ENCODE results near the gene NEK6.

Gene NEK6

DNA sequence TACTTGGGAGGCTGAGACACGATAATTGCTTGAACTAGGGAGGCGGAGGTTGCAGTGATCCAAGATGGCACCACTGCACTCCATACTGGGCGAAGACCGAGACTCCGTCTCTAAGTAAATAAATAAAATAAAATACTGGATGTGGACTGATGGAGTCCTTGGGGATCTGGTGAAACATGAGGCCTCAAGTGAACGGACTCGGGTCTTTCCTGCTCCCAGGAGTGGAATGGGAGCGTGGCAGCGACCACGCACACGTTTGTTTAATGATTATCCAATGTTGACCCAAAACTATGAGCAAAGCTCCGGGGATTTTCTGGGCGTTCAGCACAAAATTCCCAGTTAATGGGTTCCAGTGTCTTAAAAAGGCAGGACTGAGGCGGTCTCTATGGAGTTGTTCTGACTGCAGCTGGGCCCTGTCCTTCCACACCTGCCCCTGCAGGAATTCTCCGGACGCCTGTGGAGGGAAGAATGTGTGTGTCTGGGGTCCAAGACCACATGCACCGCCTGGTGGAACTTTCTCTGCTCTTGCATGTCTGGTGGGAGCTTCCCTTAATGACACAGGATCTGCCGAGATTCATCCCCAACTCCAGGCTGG, 26.6 kb downstream of the NEK6 start:
- peaks cover 5% of the 10 kb centered on the region for H3K36me3 Mint-ChIP-seq (ENCODE audit: low read depth)
- no peaks in the 10 kb centered on the region for H3K9me3 Mint-ChIP-seq
- no peak overlapping the region for H3K4me3 Mint-ChIP-seq
- H3K27me3 Mint-ChIP-seq (ENCODE audit: low read depth), result no peaks in the 10 kb centered on the region
- peaks cover 35% of the 10 kb centered on the region for H3K4me1 Mint-ChIP-seq (ENCODE audit: low read depth)
- no peak for DNase-seq (ENCODE audit: low spot score)
- no peak overlapping the region for H3K27ac Mint-ChIP-seq

DNA sequence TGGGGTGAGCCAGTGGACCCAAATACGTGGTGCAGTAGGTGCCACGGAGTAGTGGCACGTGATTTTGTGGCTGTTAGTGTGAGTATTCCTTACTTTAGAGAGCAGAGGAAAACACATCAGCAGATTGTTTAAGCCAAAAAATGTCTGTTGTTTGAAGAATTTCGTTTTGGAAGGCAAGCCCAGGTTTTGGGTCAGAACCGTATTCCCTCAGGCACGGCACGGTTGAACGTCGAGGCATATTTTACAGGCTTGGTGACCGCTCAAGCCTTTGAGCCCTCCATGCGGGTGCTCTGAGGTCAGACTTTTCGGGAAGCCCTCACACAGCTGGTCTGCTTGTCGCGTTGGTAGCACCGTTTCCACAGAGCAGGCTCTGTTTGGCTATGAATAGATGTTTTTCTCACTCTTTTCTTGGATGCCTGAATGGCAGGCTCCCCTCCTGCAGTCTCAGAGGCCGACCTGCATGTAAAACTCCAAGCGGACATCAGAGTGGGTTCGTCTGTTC, 27.2 kb downstream of the NEK6 start:
- H3K36me3 Mint-ChIP-seq (ENCODE audit: low read depth), result peaks cover 5% of the 10 kb centered on the region
- H3K27me3 Mint-ChIP-seq (ENCODE audit: low read depth), result no peaks in the 10 kb centered on the region
- peak overlapping the region; percentile 29 for H3K4me3 Mint-ChIP-seq
- H3K4me1 Mint-ChIP-seq (ENCODE audit: low read depth), result peaks cover 35% of the 10 kb centered on the region
- DNase-seq (ENCODE audit: low spot score), result no peak
- peak overlapping the region; percentile 91 for H3K27ac Mint-ChIP-seq
- no peaks in the 10 kb centered on the region for H3K9me3 Mint-ChIP-seq

DNA sequence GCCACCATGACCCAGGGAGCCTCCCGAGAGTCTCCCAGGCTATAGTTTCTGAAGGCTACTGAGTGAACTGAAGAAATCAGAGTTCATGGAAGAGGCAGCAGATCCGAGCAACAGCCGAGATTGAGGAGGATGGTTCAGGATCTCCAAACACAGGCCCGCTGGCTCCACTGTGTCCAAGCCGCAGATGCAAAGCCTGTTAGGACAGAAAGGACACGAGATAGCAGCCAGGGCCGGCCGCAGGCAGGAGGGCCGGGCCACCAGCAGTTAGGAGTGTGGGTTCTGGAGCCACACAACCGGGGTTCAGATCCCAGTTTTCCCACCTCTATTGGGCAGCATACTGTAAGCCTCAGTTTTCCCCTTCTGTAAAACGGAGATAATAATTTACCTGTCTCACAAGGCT, 27.7 kb downstream of the NEK6 start:
- H3K36me3 Mint-ChIP-seq (ENCODE audit: low read depth), result peaks cover 5% of the 10 kb centered on the region
- no peak for DNase-seq (ENCODE audit: low spot score)
- H3K9me3 Mint-ChIP-seq, result no peaks in the 10 kb centered on the region
- H3K4me1 Mint-ChIP-seq (ENCODE audit: low read depth), result peaks cover 35% of the 10 kb centered on the region
- peak overlapping the region; percentile 88 for H3K4me3 Mint-ChIP-seq
- peak overlapping the region; percentile 91 for H3K27ac Mint-ChIP-seq
- no peaks in the 10 kb centered on the region for H3K27me3 Mint-ChIP-seq (ENCODE audit: low read depth)

DNA sequence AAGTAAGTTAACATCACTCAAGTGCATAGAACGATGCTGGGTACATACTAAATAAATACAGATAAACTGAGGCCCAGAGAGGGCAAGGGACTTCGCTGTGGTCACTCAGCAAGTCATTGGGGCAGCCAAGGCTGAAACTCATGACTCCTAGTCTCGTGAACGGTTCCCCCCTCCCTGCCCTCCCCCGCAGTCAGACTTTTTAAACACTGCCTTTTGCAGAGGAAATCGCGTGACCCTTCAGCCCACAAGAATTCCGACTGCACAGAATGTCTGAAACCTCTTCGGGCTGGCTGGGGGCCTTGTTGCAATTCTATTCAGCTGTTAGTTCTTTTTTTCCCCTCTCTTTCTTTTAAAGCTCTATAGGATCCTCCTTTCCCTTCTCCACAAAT, 28.1 kb downstream of the NEK6 start:
- Mint-ChIP-seq H3K9me3 (no peaks in the 10 kb centered on the region), H3K4me1 (ENCODE audit: low read depth) (peaks cover 37% of the 10 kb centered on the region)

DNA sequence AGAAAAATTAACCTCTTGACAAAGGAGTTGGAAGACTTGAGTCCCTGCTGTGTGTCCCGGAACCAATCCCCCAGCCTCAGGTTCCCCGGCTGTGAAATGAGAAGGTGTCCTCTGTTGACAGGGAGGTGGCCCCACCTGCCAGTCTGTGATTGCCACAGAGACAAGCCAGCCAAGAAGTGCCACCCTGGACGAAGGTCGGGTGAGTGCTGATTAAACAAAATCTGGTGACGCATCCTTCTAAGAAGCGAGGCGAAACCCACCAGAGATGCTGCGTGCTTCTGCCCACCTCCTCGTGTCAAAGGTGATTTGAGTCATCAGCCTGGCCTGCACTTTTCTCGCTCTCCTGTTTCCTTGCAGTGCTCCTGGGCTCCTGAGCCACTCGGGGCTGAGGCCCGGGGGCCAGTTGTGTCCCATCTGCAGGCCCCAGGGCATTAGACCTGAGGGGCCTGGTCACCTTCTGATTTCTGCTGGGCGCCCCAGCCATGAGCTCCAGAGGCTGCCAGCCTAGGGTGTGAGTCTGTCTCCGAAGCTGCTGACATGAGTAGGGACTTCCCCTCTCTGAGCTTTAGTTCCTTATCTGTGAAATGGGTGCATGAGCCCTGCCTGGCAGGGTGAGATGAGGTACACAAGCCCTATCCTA, 28.7 kb downstream of the NEK6 start:
- H3K4me3 Mint-ChIP-seq, result peak overlapping the region; percentile 88
- DNase-seq (ENCODE audit: low spot score), result peak; percentile 78
- no peaks in the 10 kb centered on the region for H3K9me3 Mint-ChIP-seq
- no peaks in the 10 kb centered on the region for H3K27me3 Mint-ChIP-seq (ENCODE audit: low read depth)
- H3K36me3 Mint-ChIP-seq (ENCODE audit: low read depth), result peaks cover 5% of the 10 kb centered on the region
- peaks cover 42% of the 10 kb centered on the region for H3K4me1 Mint-ChIP-seq (ENCODE audit: low read depth)
- H3K27ac Mint-ChIP-seq, result peak overlapping the region; percentile 91

More for the DNA sequence above, 28.1 kb downstream of the NEK6 start:
- peak; percentile 51 for DNase-seq (ENCODE audit: low spot score)
- Mint-ChIP-seq H3K4me3 (peak overlapping the region; percentile 88), H3K27ac (peak overlapping the region; percentile 91), H3K27me3 (ENCODE audit: low read depth) (no peaks in the 10 kb centered on the region), H3K36me3 (ENCODE audit: low read depth) (peaks cover 5% of the 10 kb centered on the region)

DNA sequence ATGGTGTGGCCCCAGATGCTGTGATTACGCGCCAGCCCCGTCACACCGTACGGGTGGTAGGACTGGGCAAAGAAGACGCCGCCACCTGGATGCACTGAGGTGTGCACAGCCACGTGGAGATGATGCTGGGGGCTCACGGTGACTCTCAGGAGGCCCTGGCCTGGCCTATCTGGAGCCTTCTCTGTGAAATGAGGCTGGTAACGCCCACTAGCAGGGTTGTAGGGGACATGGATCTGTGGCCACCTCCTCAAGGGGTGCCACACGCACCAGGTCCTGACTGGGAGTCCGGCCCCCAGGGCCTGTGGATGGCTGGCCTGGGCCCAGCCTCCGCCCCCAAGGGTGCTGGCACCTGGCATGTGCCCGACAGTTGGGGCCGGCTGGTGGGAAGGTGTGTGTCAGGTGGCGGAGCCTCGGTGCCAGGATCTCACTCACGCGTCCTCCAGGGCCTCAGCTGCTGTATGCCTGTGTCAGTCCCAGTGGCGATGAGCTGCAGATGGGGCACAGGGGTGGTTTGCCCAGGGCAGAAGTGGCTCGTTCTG, 32.4 kb downstream of the NEK6 start:
- no peak overlapping the region for H3K4me3 Mint-ChIP-seq
- no peak for DNase-seq (ENCODE audit: low spot score)
- no peaks in the 10 kb centered on the region for H3K9me3 Mint-ChIP-seq
- H3K27ac Mint-ChIP-seq, result no peak overlapping the region
- peaks cover 5% of the 10 kb centered on the region for H3K36me3 Mint-ChIP-seq (ENCODE audit: low read depth)
- H3K27me3 Mint-ChIP-seq (ENCODE audit: low read depth), result no peaks in the 10 kb centered on the region
- H3K4me1 Mint-ChIP-seq (ENCODE audit: low read depth), result peaks cover 55% of the 10 kb centered on the region

DNA sequence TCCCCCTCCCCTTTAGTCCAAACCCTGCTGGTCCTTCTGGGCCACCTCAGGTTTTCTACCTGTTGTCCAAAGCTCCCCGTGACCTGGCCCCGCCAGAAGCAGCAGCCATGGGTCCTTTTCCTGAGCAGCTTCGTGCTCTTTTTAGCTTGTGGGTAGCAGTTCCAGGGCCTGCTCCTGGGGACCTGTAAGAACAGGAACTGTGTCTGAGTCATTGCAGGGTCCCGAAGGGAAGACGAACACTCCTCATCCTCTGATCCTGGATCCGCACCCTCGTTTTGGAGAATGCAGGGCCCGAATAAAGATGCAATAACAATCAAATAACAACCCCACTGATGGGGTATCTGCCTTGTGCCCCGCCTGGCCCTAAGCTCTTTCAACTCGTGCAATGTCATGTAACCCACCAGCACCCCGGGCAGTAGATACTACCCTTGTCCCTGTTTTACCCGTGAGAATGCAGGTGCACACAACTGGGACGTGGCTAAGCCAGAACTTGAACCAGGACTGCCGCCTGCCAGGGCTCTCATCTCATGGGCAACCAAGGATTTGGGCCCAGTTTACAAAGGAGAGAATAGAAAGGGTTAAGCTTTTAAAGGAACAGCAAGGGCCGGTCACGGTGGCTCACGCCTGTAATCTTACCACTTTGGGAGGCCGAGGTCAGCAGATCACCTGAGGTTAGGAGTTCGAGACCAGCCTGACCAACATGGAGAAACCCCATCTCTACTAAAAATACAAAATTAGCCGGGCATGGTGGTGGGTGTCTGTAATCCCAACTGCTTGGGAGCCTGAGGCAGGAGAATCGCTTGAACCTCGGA, 33.2 kb downstream of the NEK6 start:
- H3K4me3 Mint-ChIP-seq, result peak overlapping the region; percentile 51
- H3K36me3 Mint-ChIP-seq (ENCODE audit: low read depth), result peaks cover 5% of the 10 kb centered on the region
- H3K4me1 Mint-ChIP-seq (ENCODE audit: low read depth), result peaks cover 52% of the 10 kb centered on the region
- peak overlapping the region; percentile 41 for H3K27ac Mint-ChIP-seq
- no peak for DNase-seq (ENCODE audit: low spot score)
- H3K27me3 Mint-ChIP-seq (ENCODE audit: low read depth), result no peaks in the 10 kb centered on the region
- H3K9me3 Mint-ChIP-seq, result no peaks in the 10 kb centered on the region

DNA sequence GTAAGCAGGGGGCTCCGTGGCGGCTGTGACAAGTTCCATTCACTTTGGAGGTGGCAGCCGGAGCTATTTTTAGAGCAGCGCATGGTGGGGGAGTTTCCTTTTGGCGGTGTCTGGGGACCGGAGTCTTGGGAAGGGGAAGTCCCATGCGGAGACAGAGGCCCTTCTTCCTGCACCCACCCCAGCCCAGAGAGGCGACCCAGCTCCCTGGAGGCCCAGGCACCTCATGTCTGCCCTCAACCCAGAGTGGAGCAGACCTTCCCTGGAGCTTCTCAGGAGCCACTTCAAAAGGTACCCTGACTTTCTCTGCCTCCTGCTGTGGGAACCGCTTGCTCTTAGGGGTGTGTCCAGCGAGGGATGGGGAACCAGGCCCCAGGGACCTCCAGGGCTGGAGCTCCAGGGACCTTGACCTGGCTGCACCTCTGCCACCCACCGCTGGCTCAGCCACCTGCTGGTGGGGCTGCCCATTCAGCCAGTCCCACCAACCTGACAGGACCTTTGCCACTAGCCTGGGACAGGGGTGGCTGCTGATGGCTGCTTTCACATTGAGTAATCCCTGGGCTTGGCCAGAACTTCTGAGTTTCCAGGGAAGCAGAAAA, 34.1 kb downstream of the NEK6 start:
- no peaks in the 10 kb centered on the region for H3K9me3 Mint-ChIP-seq
- H3K27me3 Mint-ChIP-seq (ENCODE audit: low read depth), result no peaks in the 10 kb centered on the region
- peaks cover 5% of the 10 kb centered on the region for H3K36me3 Mint-ChIP-seq (ENCODE audit: low read depth)
- no peak overlapping the region for H3K27ac Mint-ChIP-seq
- peaks cover 43% of the 10 kb centered on the region for H3K4me1 Mint-ChIP-seq (ENCODE audit: low read depth)
- peak overlapping the region; percentile 51 for H3K4me3 Mint-ChIP-seq
- peak; percentile 67 for DNase-seq (ENCODE audit: low spot score)

DNA sequence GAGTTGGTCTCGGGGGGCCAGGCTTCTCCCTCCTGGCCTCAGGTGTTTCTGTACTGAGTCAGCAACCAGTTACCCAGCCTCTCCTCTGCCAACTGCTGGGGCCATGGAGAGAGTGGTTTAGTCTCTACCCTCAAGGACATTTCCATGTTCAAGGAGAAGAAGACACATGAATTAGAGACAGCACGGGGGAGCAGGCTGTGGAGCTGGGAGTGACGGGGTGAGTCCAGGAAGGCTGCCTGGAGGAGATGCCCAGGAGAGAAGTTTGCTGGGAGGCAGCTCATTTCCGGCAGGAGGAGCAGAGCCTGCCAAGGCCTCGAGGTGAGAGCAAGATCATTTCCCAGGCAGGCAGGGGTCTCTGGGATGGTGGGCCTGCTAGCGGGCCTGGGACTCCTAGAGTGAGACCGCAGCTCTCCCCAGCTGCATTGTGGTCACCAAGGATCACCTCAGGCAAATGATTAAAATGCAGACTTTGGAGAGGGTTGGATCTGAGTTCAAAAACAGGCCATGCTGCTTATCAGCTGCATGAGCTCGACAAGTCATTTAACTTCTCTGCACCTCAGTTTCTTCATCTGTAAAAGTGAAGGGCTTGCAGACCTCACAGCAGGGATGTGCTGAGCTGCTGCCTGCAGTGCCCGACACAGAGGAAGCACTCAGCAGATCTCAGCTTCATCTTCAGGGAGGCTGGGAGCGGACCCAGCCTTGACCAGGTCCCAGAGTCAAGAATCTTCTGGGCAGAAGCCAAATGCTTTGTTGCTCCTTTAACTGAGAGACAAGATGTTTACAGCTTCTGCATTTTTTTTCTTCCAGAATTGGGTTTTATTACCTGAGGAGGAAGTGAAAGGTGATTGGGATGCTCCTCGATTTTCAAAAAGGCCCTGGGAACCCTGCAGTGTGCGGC, 35.2 kb downstream of the NEK6 start:
- no peaks in the 10 kb centered on the region for H3K36me3 Mint-ChIP-seq (ENCODE audit: low read depth)

DNA sequence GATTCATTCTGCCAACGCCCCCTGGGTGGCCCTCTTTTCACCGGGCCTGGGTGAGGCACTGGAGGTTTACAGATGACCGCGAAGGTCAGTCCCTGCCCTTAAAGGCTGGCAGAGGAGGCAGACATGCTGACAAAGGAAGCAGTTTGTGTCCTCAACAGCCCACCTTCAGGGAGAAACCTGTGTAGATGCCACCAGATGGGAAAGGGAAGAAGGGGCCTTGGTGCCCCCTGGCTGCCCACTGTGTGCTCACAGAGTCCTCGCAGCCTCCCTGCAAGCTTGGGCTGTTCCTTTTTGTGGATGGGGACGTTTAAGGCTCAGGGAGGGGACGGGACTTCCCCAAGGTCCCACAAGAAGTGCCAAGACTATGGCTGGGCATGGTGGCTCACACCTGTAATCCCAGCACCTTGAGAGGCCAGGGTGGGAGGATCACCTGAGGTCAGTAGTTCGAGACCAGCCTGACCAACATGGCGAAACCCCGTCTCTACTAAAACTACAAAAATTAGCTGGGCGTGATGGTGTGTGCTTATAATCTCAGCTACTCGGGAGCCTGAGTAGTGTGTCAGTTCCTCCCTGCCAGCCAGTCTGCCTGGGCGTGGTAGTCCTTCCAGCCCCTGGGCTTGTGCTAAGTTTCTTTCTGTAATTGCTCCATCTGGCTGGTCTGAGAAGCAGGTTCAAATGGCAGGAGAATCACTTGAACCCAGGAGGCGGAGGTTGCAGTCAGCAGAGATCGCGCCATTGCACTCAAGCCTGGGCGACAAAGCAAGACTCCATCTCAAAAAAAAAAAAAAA, 36.2 kb downstream of the NEK6 start:
- Mint-ChIP-seq H3K36me3 (ENCODE audit: low read depth) (no peaks in the 10 kb centered on the region), H3K27ac (no peak overlapping the region), H3K9me3 (no peaks in the 10 kb centered on the region), H3K27me3 (ENCODE audit: low read depth) (no peaks in the 10 kb centered on the region), H3K4me3 (no peak overlapping the region), H3K4me1 (ENCODE audit: low read depth) (peaks cover 33% of the 10 kb centered on the region)
- DNase-seq (ENCODE audit: low spot score), result no peak

More for the DNA sequence above, 35.2 kb downstream of the NEK6 start:
- H3K9me3 Mint-ChIP-seq, result no peaks in the 10 kb centered on the region
- peak overlapping the region; percentile 45 for H3K27ac Mint-ChIP-seq
- no peak overlapping the region for H3K4me3 Mint-ChIP-seq
- no peak for DNase-seq (ENCODE audit: low spot score)
- H3K27me3 Mint-ChIP-seq (ENCODE audit: low read depth), result no peaks in the 10 kb centered on the region
- H3K4me1 Mint-ChIP-seq (ENCODE audit: low read depth), result peaks cover 35% of the 10 kb centered on the region

DNA sequence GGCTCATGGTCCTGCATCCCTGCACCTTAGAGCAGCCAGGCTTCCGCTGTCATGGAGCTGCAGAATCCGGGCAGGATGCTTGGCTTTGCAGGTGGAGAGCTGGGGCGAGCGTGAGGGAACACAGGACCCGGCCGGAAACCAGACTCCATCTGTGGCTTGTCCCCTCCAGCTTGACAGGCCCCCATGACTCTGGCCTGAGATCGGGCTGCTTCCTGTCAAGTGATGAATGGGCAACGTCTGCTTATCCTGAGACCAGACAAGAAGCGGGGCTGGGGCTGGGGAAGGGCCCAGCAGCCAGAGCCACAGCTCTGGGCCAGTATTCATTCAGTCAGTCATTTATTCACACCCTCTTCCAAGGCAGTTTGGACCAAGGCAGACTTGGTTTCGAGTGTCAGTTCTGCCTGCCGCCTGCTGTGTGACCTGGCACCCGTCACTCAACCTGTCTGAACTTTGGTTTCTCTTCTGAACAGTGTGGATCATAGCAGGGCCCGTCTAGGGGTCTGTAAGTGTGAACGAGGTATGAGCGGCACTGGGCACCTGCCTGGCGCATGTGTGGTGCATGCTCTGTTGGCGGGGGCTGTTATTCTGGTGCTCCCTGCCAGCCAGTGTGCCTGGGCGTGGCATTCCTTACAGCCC, 37.5 kb downstream of the NEK6 start:
- Mint-ChIP-seq H3K27ac (no peak overlapping the region), H3K27me3 (ENCODE audit: low read depth) (no peaks in the 10 kb centered on the region), H3K4me1 (ENCODE audit: low read depth) (peaks cover 39% of the 10 kb centered on the region), H3K9me3 (no peaks in the 10 kb centered on the region), H3K4me3 (no peak overlapping the region), H3K36me3 (ENCODE audit: low read depth) (no peaks in the 10 kb centered on the region)
- DNase-seq (ENCODE audit: low spot score), result no peak

DNA sequence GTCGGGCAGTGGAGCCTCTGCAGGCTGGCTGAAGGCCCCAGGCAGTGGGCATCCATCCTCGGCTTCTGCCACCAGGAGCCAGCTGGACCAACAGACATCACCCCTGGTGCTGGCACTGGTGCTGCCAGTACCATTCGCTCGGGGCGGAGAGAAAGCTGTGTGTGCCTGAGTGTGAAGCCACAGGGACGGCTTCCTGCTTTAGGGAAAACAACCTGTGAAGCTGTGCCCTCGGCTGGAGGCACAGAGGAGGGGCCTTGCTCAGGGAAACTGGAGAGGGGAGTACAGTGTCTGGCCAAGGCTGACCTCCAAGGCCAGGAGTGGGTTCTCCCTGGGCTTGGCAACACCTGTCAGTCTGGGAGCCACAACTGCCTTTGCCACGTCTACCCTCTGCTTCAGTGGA, 38.3 kb downstream of the NEK6 start:
- no peaks in the 10 kb centered on the region for H3K9me3 Mint-ChIP-seq
- no peak for DNase-seq (ENCODE audit: low spot score)
- no peaks in the 10 kb centered on the region for H3K36me3 Mint-ChIP-seq (ENCODE audit: low read depth)
- peaks cover 36% of the 10 kb centered on the region for H3K4me1 Mint-ChIP-seq (ENCODE audit: low read depth)
- H3K27ac Mint-ChIP-seq, result no peak overlapping the region
- H3K4me3 Mint-ChIP-seq, result no peak overlapping the region
- H3K27me3 Mint-ChIP-seq (ENCODE audit: low read depth), result no peaks in the 10 kb centered on the region
